ENCODE data around the gene PXYLP1. TPM values are rescaled to one million over a fixed set of nuclear protein-coding genes. Genes with fewer than 3 reads are reported as not detected.

The PXYLP1 gene
- polyA plus RNA-seq, 1 donor from 2014 or later: 109 TPM

DNA sequence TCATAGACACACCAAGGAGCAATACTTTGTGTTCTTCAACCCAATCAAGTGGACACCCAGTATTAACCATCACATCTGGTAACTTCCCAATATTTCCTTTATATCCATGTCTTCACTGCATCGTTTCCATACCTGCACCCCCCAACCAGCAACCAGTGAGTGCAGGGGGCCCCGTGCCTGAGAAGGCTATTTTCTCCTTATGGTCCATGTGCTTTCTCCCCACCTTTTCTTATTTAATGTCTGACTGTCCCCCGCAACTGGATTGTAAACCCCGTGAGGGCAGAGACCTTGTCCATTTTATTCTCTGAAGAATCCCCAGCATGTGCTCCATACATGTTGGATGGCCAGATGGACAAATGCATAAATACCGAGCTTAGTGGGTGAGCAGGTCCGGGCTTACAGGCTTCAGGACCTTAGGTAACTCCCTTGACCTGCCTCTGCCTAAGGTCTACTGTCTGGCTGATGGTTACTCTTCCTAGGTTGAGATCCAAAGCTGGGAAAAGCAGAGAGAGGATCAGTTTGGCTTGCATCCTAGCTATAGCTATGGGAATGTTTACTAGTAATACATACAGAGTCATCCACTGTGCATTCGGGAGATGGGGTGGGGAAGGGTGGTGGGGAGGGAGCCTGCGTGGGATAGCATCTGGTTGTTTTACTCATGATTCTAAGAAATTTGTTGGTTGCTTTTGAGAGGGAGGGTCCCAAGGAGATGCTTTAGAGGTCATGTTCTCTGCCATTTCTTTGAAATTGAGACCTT is 41.5 kb downstream of the PXYLP1 start:
- Histone ChIP-seq H3K9me2 (ENCODE audit: insufficient read depth, low read length) (no peaks in the 10 kb centered on the region), H3K4me3 (ENCODE audit: low read length) (no peak overlapping the region), H3F3A (ENCODE audit: insufficient read depth, low read length, poor library complexity, severe bottlenecking) (no peaks in the 10 kb centered on the region), H3K9ac (ENCODE audit: low read length) (no peak overlapping the region), H3K4me2 (ENCODE audit: low read length) (no peak overlapping the region), H2AFZ (ENCODE audit: low read depth, low read length) (no peak overlapping the region), H3K27me3 (ENCODE audit: insufficient read depth, low read depth, low read length) (no peaks in the 10 kb centered on the region), H3K9me3 (ENCODE audit: low read length) (no peaks in the 10 kb centered on the region), H3K79me2 (replicated peaks; ENCODE audit: insufficient read depth, low read length) (no peaks in the 10 kb centered on the region), H4K20me1 (ENCODE audit: insufficient read depth) (no peaks in the 10 kb centered on the region), H3K36me3 (ENCODE audit: insufficient read depth, low read length) (no peaks in the 10 kb centered on the region), H3K27ac (ENCODE audit: low read length) (no peak overlapping the region)
- no peak for TF ChIP-seq REST (IDR thresholded peaks at IDR 0.05; ENCODE audit: borderline replicate concordance)

DNA sequence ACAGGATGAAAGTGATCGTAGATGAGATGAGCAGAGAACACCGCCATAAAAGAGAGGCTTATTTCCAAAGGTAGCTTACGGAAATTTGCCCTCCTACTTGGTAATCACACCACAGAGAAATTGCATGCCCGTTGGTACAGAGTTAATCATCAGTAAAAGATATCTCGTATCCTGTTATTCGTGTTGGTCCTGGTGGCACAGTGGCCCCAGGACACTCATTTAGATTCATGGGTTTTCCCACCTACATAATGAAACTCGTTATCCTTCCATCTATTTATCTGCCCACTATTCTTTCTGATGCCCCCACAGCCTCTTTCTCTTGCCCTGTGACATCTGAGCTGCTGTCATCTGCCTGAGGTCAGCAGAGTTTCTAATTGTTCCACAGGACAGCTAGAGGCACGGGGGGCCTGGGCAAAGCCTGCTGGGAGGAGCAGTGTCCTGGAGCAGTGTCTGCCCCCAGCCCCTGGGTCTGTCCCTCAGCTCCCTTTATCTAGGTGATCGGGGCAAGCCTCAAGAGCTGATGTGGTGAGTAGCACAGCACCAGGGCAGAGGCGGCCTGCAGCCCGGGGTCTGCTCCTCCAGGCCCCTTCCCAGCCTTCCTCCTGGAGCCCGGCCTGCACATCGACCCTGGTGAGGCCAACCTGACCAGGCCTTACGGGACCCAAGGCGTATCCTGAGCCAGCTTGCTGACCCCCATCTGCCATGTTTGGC is 42.2 kb downstream of the PXYLP1 start:
- Histone ChIP-seq H3K9me3 (ENCODE audit: low read length) (no peaks in the 10 kb centered on the region), H3K27me3 (ENCODE audit: insufficient read depth, low read depth, low read length) (no peaks in the 10 kb centered on the region), H4K20me1 (ENCODE audit: insufficient read depth) (no peaks in the 10 kb centered on the region), H3K9ac (ENCODE audit: low read length) (no peak overlapping the region), H3K79me2 (replicated peaks; ENCODE audit: insufficient read depth, low read length) (no peaks in the 10 kb centered on the region), H3K27ac (ENCODE audit: low read length) (no peak overlapping the region), H3K4me2 (ENCODE audit: low read length) (no peak overlapping the region), H3F3A (ENCODE audit: insufficient read depth, low read length, poor library complexity, severe bottlenecking) (no peaks in the 10 kb centered on the region), H3K4me3 (ENCODE audit: low read length) (no peak overlapping the region), H3K36me3 (ENCODE audit: insufficient read depth, low read length) (no peaks in the 10 kb centered on the region), H3K9me2 (ENCODE audit: insufficient read depth, low read length) (no peaks in the 10 kb centered on the region), H2AFZ (ENCODE audit: low read depth, low read length) (no peak overlapping the region)
- TF ChIP-seq TAF1 (IDR thresholded peaks at IDR 0.05; ENCODE audit: low read depth) (no peak), EZH2 (IDR thresholded peaks at IDR 0.05; ENCODE audit: borderline replicate concordance, insufficient read depth, low read length, poor library complexity, severe bottlenecking) (no peak), POLR2AphosphoS5 (IDR thresholded peaks at IDR 0.05) (no peak), REST (IDR thresholded peaks at IDR 0.05; ENCODE audit: borderline replicate concordance) (no peak), EP300 (conservative IDR thresholded peaks at IDR 0.05; ENCODE audit: poor library complexity, severe bottlenecking) (no peak), RAD21 (conservative IDR thresholded peaks at IDR 0.05) (no peak), SMC3 (conservative IDR thresholded peaks at IDR 0.05; ENCODE audit: poor library complexity) (no peak), CTCF (IDR thresholded peaks at IDR 0.05; ENCODE audit: poor library complexity, severe bottlenecking) (no peak), MXI1 (conservative IDR thresholded peaks at IDR 0.05; ENCODE audit: poor library complexity, severe bottlenecking) (no peak)

Measured in neural cell (in vitro differentiated cells).